HG02588 (cell line): ENCODE results near the gene ELMO3.

Experiments
- ATAC-seq: cut with Tn5 transposase; IDR thresholded peaks from one replicate; pipeline ENCODE4 v1.9.1; 2021; ENCODE audit warnings: mild to moderate bottlenecking, moderate library complexity; ENCODE audit not compliant: unreplicated experiment

The ELMO3 gene

DNA sequence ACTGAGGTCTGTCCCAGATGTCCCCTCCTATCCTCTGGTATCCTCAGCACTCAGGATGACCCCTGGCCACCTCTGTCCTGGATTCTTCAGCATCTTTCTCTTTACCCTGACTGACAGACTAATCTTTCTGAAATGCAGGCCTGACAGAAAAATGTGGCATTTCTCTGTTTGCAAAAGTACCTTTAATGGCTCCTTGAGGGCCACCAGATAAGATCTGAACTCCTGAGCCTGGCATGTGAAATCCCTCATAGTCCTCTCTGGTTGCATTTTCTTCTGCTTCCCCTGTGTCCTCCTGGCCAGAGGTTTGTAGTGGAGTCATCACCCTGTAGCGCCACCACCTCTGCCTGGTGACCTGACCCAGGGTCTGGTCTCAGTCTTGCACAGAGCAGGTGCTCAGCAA, 2.0 kb upstream of the ELMO3 start:
- no peak for ATAC-seq

DNA sequence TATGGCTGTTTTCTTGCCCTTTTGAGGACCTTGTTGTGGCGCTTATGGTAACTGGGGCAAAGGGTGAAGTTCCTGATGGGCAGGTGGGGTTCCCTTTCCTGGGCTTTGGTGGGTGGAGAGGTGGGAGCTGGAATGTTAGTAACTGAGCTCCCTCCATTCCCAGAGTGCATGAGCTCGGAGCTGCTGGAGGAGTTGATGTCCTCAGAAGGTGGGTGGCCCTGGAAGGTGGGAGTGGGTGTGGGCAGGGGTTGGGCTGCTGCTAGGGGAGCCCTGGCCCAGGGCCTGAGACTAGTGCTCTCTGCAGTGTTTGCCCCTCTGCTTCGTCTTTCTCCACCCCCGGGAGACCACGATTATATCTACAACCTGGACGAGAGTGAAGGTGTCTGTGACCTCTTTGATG, 1.2 kb upstream of the ELMO3 start:
- ATAC-seq, result no peak

DNA sequence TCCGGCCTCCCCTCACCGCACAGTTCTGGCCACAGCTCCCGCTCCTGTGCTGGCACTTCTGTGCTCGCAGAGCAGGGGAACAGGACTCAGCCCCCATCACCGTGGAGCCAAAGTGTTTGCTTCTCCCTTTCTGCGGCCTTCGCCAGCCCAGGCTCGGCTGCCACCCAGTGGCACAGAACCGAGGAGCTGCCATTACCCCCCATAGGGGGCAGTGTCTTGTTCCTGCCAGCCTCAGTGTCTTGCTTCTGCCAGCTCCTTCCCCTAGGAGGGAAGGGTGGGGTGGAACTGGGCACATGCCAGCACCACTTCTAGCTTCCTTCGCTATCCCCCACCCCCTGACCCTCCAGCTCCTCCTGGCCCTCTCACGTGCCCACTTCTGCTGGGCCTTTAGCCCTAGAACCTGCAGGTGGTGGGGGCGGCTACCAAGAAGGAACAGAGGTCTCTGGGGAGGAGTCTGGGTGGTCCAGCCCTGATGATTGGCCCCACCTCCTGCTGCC, 645 bp upstream of the ELMO3 start:
- ATAC-seq, result no peak

DNA sequence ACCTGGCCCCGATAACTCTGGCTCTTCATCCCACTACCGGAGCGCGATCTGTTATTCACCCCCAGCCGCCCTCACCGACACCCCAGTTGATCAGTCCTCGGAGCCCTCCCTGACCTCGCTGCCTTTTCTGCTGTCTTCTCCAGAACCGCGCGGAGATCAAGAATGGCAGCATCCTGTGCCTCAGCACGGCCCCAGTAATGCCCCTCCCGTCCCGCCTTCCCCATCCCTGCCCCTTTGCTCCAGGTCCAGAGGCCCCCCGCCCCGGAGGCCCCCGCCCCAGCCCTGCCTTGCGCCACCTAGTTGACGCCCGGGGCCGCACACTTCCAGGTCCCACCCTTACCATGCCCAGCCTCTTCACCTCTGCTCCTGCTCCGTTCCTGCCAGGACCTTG, 872 bp downstream of the ELMO3 start:
- ATAC-seq, result no peak

DNA sequence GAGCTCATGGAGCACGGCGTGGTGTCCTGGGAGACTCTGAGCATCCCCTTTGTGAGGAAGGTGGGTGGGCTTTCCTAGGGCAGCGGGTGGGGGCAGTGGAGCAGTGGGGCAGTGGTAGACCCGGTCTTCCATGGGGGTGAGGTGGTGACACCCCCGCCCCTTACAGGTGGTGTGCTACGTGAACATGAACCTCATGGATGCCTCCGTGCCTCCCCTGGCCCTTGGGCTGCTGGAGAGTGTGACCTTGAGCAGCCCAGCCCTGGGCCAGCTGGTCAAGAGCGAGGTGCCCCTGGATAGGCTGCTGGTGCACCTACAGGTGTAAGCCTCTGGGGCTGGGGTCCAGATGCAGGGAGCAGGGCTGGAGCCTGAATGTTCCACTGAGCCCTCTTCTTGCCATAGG, 1.6 kb downstream of the ELMO3 start:
- no peak for ATAC-seq

DNA sequence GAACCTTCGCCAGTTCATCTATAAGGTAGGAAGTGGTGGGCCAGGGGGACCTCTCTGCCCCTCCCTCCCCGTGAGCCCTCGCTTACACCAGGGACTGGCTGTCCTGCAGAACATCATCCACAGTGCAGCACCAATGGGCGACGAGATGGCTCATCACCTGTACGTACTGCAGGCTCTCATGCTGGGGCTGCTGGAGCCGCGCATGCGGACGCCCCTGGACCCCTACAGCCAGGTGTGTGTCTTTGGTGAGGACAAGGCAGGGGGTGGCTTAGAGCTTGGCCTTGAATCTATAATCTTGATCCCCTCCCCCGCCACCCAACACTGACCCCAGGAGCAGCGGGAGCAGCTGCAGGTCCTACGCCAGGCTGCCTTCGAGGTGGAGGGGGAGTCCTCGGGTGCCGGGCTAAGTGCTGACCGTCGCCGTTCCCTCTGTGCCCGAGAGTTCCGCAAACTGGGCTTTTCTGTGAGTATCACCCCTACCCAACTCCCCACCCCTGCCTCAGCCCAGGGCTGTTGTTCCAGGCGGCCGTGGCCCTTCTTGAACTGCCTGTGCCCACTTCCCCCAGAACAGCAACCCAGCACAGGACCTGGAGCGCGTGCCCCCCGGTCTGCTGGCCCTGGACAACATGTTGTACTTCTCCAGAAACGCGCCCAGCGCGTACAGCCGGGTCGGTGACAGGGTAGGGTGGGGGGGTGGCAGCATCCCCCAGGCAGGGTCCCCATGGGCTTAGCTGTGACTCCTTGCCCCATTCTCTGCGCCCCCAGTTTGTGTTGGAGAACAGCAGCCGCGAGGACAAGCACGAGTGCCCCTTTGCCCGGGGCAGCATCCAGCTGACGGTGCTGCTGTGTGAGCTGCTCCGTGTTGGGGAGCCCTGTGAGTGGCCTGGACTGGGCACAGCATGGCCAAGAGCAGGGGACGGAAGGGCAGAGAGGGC, 2.7 kb downstream of the ELMO3 start:
- no peak for ATAC-seq

DNA sequence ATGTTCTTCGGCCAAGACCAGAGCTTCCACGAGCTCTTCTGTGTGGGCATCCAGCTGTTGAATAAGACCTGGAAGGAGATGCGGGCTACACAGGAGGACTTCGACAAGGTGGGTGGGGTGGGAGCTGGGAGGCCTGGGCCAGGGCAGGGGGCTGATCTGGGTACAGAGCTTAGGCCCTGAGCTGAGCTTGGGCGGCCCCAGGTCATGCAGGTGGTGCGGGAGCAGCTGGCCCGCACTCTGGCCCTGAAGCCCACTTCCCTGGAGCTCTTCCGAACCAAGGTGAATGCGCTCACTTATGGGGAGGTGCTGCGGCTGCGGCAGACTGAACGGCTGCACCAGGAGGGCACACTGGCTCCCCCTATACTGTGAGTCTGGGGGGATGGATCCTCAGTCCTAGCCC, 3.5 kb downstream of the ELMO3 start:
- no peak for ATAC-seq

DNA sequence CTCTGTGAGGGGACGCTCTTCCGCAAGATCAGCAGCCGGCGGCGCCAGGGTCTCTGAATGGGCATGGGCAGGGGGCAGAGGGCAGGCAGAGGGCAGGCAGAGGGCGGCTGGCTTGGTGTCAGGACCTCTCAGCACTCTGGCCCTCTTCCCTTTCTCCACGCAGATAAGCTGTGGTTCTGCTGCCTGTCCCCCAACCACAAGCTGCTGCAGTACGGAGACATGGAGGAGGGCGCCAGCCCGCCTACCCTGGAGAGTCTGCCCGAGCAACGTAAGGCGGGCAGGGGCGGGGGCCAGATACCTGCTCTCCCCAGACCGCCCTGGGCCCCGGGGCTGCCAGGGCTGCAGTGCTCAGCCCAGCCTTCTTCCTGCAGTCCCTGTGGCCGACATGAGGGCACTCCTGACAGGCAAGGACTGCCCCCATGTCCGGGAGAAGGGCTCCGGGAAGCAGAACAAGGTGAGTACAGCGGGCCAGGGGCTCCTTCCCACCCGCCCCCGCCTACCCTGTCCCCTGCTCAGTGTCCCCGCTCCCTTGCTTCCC, 4.1 kb downstream of the ELMO3 start:
- ATAC-seq, result no peak

DNA sequence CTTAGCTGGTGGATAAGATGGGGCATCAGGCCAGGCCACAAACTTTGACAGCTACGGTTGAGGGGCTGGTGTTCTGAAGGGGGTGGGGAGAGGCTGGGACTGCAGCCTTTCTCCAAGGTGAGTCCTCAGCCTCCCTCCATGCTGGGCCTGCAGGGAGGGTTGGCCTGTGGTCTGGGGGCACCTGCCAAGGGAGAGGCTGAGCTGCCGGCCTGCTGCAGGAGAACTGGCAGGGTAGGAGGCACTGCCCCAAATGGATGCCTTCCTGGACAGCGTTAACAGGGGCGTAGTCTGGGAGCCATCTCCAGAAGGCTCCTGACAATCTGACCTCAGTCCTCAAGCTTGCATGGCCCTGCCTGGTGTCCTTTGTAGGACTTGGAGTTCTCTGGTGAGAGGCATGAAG, 5.1 kb downstream of the ELMO3 start:
- ATAC-seq, result no peak

DNA sequence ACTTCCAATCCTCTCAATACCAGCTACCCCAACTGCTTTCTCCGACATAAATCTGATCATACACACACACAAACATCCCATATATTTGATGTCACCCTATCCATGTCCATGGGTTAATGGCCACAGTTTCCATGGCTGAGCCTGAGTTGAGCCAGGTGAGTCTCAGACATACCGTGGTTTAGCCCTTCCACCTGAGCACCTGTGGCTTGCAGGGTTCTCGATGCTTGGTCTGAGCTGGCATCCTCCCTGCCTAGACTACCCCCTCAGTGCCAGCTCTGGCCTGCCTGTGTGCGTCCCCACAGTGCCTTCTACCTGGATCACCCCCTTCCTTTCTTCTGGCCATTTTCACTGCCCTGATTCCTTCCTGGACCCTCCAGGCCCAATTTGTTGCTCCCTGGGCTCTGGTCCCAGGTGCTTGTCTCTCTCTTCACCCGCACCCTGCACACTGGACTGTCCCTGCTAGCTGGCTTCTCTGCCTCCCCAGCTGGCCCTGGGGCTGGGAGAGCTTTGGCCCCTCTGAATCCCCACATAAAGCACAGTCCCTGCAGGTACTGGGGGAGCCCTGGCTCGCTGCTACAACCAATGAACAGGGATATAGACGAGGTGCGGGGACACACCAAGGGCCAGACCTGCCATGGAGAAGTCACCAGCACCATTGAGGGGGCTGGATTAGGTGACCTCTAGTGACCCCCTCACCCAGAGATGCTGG, 7.4 kb downstream of the ELMO3 start:
- no peak for ATAC-seq

DNA sequence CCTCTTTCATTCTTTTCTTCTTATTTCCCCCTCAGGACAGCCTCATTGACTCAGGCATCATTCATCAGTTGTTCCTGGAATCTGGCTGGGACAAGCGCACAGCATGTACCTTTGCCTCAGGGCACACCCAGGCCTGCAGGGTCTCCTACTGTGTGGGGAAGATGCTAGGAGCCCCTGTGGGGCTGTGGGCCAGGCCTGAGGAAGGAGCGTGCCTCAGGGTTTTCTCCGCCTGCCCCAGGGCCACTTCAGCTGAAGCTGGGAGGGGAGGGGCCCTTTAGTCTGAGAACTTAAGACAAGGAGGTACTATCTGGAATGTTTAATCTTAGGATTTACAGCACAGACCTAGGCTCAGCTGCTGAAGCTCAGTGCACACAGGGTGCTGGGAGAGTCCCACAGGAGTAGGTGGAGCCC, 7.9 kb downstream of the ELMO3 start:
- no peak for ATAC-seq

DNA sequence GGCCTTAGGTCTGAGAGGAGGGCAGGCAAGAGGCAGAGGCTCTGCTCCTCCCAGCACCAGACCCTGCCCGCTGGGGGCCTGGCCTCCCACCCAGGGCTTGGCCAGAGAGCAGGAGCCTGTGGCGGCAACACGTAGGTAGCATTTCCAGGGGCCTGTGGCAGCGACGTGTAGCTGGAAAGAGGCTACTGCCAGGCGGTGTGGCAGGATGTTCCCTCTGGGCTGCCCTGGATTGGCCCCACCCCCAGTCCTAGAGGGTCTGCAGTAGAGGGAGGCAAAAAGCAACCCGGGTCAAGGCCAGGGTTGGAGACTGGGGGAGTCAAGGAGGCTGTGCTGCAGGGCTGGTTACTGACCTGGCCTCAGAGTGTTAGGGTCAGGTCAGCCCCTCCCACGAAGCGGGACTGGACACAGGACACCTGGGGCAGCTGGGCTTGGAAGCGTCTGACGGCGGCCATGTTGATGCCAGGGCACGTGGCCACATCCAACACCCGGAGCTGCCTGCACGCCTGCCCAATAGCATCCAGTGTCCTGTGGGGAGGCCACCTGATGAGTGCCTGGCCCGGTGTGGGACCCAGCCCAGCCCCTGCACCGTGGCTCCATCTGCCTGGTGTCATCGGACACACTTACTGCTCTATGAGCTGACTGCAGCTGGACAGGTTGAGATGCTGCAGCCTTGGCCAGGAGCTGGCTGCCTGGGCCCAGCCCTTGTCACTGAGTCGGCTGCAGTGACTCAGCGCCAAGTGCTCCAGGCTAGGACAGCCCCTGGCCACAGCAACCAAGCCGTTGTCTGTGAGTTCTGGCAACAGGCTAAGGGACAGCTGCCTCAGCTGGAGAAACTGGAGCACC, 8.5 kb downstream of the ELMO3 start:
- no peak for ATAC-seq

DNA sequence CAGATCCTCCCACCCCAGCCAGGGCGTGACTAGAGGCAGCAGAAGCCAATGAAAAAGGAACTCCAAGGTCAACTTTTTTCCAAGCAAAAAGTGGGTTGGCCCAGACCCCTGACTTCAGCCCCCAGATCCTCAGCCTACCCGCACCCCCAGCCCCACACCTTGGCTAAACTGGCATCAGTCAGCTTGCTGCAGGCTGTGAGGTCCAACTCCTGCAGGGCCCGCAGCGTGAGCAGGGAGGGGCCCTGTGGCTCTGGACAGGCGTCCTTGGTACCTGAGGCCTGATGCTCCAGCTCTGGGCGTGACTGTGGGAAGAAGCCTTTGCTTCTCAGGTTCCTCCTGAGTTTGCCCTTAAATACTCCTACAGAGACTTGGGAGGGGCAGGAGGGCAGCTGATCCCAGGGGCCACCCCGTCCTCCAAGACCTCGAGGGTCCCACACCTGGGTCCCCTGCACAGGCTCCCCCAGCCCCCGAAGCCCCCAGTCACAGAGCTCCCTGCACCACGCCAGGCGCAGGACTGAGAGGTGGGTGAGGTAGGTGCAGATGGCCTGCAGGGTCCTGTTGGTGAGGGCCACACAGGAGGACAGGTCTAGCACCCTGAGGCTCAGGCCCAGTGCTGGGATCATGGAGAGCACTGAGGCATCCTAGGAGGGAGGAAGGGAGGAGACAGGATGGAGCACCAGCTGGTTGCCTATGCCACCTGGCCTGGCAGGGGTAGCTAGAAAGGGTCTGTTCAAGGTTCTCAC, 9.4 kb downstream of the ELMO3 start:
- no peak for ATAC-seq

DNA sequence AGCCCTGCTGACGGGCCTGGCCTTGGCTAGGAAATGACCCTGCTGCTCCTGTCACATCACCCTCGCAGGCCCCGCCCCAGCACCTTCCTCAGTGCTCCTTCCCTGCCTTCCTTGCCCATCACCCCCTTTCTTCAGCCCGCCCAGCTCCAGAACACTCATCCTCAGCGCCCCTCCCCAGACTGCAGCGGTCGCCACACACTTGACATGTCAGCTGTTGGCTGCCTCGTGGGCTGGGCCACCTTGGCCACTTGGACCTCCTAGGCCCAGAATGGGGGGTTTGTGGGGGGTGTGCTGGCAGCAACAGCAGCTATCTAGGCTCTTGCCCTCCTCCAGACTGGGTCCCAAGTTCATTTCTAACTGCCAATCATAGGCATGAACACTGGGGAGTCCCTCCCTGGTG, 10.6 kb downstream of the ELMO3 start:
- ATAC-seq, result no peak

DNA sequence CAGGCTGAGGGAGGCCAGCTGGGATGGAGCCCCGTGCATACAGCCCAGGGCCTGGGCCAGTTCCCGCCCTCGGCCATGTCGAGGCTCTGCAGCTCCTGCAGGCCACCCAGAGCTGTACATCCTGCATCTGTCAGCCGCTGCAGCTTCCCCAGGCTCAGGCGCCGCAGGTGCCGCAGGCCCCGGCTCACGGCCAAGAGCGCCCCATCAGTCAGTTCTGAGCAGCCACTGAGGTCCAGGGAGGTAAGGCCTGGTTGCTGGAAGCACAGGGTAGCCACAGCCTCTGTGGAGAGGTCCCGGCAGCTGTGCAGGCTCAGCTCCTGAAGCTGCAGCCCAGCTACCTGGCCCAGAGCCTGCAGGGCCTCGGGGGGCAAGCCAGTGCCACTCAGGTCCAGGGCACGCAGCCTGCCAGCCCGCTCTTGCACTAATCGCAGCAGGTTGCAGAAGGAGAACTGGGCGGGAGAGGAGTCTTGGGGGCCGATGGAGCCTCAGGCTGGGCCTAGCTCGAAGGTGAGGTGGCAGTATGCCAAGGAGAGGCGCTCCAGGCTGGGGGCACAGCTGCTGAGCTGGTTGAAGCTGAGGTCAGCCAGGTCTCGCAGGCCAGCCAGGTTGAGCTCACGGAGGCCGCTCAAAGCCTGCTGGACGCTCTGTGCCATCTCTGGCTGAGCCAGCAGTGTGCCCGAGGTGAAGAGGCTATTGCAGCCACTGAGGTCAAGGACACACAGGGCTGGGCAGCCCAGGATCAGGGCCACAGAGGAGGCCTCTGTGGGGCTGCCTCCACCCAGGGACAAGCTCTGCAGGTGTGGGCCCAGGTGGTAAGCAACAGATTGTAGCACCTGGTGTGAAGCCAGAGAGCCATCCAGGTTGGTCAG, 11.4 kb downstream of the ELMO3 start:
- no peak for ATAC-seq

DNA sequence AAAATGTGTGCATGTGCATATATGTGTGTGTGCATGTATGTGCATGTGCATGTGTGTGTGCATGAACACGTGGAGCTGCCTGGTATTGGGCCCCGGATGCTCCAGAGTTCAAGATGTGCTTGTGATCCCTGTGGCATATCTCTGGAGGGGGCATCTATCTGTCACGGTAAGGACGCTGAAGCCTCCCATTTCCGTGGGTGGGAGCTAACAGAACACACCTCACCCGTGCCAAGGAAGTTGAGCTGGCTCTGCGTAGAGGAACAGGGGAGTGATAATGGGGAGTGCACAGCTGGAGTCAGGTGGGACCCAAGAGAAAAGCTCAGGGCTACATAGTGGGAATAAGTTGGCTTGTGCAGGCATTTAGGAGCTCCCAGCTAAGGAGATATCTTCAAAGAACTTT, 12.7 kb downstream of the ELMO3 start:
- no peak for ATAC-seq

DNA sequence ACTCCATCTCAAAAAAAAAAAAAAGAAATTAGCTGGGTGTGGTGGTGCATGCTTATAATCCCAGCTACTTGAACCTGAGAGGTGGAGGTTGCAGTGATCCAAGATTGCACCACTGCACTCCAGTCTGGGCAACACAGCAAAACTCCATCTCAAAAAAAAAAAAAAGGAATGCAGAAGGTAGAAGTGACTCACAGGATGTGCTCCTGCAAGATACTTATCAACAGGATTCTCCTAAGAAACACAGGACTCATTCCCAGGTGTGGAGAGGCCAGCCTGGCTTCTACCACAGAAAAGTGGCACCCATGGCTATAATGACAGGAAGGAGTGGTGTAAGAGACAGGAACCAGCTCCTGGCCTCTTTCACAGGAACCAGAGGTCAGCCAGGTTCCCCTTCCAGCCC, 13.8 kb downstream of the ELMO3 start:
- ATAC-seq, result no peak

DNA sequence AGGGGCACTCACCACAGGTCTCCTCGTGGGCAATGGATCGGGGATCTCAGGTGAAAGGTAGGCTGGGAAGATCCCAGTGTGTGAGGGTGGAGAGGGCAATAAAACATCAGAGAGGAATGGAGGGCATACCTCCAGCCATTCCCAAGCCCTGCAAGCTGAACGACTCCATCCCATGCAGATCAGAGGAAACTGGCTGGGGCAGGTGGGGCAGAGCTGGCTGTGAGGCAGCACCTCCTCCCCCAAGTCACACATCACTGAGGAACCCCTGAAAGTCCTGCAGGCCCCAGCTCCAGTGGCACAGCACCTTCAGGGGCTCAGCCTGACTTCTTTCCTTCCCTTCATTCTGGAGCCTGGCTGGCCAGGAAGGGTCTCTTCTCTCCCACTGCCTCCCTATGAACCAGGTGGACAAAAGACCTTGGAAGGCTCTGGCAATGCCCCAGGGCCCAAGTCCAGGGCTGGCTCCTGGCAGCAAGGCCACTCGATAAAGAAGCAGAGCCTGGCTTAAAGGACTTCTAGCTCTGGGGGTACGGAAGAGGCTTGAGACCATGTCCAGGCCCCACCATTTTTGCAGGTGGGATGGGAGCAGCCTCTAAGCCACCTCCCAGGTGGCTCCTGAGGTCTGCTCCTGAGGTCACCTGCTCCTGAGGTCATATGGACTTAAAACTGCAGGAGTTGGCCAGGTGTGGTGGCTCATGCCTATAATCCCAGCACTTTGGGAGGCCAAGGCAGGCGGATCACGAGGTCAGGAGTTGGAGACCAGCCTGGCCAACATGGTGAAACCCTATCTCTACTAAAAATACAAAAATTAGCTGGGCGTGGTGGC, 14.5 kb downstream of the ELMO3 start:
- ATAC-seq, result no peak
